Esophagus muscularis mucosa (tissue), 4 donors: ENCODE data around the gene MAGEA10. TPM values are rescaled to one million over a fixed set of nuclear protein-coding genes. Genes with fewer than 3 reads are reported as not detected.
"Not testable (repeated sequence)": the region's sequence is repeated elsewhere in the genome, so short reads cannot be mapped to it uniquely, and the experiment has no call there.

Experiments used
- DNase-seq: peaks from one replicate; pipeline ENCODE4 v3.0.0-alpha.2; 2017; ENCODE audit errors: extremely low spot score
- H3K27ac ChIP-seq, 4 donors: fragments of 200-600 bp; sonication (generic); replicated peaks in 1 of 4; 1 replicate in 3 of 4; 2 replicates in 1 of 4; pipeline ENCODE4 v1.5.1; 2016 to 2019; ENCODE audit warnings: mild to moderate bottlenecking in 1 of 4
- H3K27me3 ChIP-seq, 4 donors: fragments of 200-600 bp; sonication (generic); one replicate each; pipeline versions ENCODE4 v1.5.1 to v1.6.0; 2016 to 2019
- H3K36me3 ChIP-seq, 4 donors: fragments of 200-600 bp; sonication (generic); one replicate each; pipeline ENCODE4 v1.5.1; 2016 to 2019
- H3K4me1 ChIP-seq, 4 donors: fragments of 200-600 bp; sonication (generic); one replicate each; pipeline ENCODE4 v1.5.1; 2016 to 2019
- H3K4me3 ChIP-seq, 4 donors: fragments of 200-600 bp; sonication (generic); 1 replicate in 2 of 4; 2 replicates in 2 of 4; pipeline ENCODE4 v1.5.1; 2016 to 2019; ENCODE audit warnings: mild to moderate bottlenecking in 4 of 4, moderate library complexity in 1 of 4
- H3K9me3 ChIP-seq, 4 donors: fragments of 200-600 bp; sonication (generic); 1 replicate in 3 of 4; 2 replicates in 1 of 4; pipeline ENCODE4 v1.5.1; 2016 to 2019
- EP300 ChIP-seq: sonication (generic); formaldehyde crosslinking; IDR thresholded peaks from one replicate; pipeline ENCODE4 v1.6.1; 2017; ENCODE audit warnings: antibody characterized with exemption
- POLR2A ChIP-seq: fragments of 450-650 bp; IDR thresholded peaks from one replicate; pipeline ENCODE4 v1.6.1; 2017; ENCODE audit warnings: antibody characterized with exemption, moderate library complexity, mild to moderate bottlenecking, low read depth
- POLR2AphosphoS5 ChIP-seq, 2 donors: sonication (generic); formaldehyde crosslinking; IDR thresholded peaks; one replicate each; pipeline ENCODE4 v1.6.1; 2017; ENCODE audit warnings: antibody characterized with exemption in 2 of 2
- WGBS: methylation state at CpG from one replicate; pipeline ENCODE4 v1.1.5; 2018; 5-methylcytosine and 5-hydroxymethylcytosine counted together
- intact Hi-C: fragments of 100-400 bp; cut with DNase I; formaldehyde crosslinking; loops from one replicate; pipeline ENCODE4 v1.15.1; 2023
- total RNA-seq, 4 donors: library from RNA; depleted of rRNA; stranded (reverse); fragments of >200 nt; gene quantifications; one replicate each; pipeline versions ENCODE4 v1.1.0 to v1.2.1, GENCODE V29; 2016
- TF ChIP-seq, protein P1 (sequence below), 3 experiments: fragments of 200-600 bp in 2 of 3; fragments of 450-650 bp in 1 of 3; sonication (generic) in 2 of 3; IDR thresholded peaks; one replicate each; pipeline ENCODE4 v1.5.1; 2017 to 2019; ENCODE audit warnings: antibody characterized with exemption in 3 of 3, mild to moderate bottlenecking in 2 of 3, moderate library complexity in 1 of 3

Gene MAGEA10
- total RNA-seq, 4 donors from 2014 or later: not detected

GRCh38 chrX:152149648-152150047, 11.3 kb upstream of the MAGEA10 start:
- H3K4me1 ChIP-seq: no peaks in the 10 kb centered on the region
- WGBS: 35% methylated on average over 2 of the region's 2 CpGs

DNA sequence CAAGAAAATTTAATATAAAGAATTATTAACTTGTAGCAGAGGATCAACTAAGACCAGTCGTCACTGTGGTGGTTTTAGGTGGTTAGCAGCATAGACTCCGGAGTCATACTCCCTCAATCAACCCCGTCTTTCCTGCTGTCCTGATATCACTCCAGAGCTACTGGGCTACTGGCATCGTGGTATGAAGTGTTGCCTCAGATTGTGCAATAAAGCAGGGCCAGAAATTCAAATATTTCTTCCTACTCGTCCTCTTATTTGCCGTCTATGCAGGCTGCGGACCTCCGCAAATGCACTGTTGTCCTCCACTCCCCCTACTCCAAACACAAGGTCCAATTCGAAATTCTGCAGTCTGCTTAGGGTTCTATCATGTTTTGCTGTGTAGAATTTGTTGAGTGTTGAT, 1.2 kb upstream of the MAGEA10 start:
- no peak overlapping the region for H3K27ac ChIP-seq
- no peaks in the 10 kb centered on the region for H3K9me3 ChIP-seq
- TF ChIP-seq, protein P1, sequence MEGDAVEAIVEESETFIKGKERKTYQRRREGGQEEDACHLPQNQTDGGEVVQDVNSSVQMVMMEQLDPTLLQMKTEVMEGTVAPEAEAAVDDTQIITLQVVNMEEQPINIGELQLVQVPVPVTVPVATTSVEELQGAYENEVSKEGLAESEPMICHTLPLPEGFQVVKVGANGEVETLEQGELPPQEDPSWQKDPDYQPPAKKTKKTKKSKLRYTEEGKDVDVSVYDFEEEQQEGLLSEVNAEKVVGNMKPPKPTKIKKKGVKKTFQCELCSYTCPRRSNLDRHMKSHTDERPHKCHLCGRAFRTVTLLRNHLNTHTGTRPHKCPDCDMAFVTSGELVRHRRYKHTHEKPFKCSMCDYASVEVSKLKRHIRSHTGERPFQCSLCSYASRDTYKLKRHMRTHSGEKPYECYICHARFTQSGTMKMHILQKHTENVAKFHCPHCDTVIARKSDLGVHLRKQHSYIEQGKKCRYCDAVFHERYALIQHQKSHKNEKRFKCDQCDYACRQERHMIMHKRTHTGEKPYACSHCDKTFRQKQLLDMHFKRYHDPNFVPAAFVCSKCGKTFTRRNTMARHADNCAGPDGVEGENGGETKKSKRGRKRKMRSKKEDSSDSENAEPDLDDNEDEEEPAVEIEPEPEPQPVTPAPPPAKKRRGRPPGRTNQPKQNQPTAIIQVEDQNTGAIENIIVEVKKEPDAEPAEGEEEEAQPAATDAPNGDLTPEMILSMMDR (IDR thresholded peaks at IDR 0.05): no peak
- TF ChIP-seq POLR2A (no peak), POLR2AphosphoS5 (IDR thresholded peaks at IDR 0.05) (no peak), EP300 (no peak)
- H3K4me3 ChIP-seq: no peak overlapping the region
- WGBS: 73% methylated on average over 9 of the region's 9 CpGs
- no peak for DNase-seq
- no peaks in the 10 kb centered on the region for H3K4me1 ChIP-seq
- no peaks in the 10 kb centered on the region for H3K27me3 ChIP-seq
- no peaks in the 10 kb centered on the region for H3K36me3 ChIP-seq
- intact Hi-C loops: no loop called here

More at GRCh38 chrX:152149648-152150047, 11.3 kb upstream of the MAGEA10 start:
- Histone ChIP-seq H3K27ac (no peak overlapping the region), H3K36me3 (no peaks in the 10 kb centered on the region), H3K4me3 (no peak overlapping the region), H3K9me3 (no peaks in the 10 kb centered on the region), H3K27me3 (no peaks in the 10 kb centered on the region)
- intact Hi-C loops: no loop called here
- no peak for DNase-seq
- TF ChIP-seq EP300 (no peak), POLR2AphosphoS5 (IDR thresholded peaks at IDR 0.05) (no peak)
- TF ChIP-seq, protein P1 (IDR thresholded peaks at IDR 0.05): no peak

DNA sequence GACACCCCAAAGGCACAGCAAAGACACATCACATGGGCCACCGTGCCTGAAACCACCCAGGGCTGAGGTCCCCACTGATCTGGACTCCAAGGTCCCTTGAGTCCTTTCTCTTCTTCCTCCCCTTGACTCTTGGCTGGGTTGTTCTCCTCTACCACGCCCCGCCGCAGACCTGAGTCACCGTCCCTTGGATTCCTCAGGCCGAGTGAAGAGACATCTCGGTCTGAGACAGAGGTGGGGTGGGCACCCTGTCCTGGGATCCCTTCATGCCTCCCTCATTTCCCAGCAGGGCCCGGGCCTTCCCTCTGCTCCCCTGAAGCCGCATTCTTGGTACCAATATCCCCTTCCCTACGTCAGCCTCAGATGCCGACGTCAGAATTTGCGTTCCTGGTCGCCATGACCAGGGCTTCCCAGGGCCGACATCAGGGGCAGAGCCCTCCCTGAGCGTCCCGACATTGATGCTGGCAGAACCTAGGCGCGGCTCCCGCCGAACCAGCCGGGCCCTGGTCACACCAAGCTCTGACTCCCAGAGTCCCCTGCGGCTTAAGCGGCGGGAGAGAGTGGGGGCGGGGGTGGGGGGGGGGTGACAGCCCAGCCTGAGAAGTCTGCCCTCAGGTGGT, 498 bp downstream of the MAGEA10 start:
- H3K9me3 ChIP-seq: no peaks in the 10 kb centered on the region
- H3K36me3 ChIP-seq: no peaks in the 10 kb centered on the region
- DNase-seq: no peak
- TF ChIP-seq POLR2A: no peak
- H3K27ac ChIP-seq: no peak overlapping the region
- H3K4me3 ChIP-seq: no peak overlapping the region
- intact Hi-C loops: no loop called here
- 87% methylated on average over 23 of the region's 26 CpGs for WGBS
- no peaks in the 10 kb centered on the region for H3K27me3 ChIP-seq
- H3K4me1 ChIP-seq: no peaks in the 10 kb centered on the region

DNA sequence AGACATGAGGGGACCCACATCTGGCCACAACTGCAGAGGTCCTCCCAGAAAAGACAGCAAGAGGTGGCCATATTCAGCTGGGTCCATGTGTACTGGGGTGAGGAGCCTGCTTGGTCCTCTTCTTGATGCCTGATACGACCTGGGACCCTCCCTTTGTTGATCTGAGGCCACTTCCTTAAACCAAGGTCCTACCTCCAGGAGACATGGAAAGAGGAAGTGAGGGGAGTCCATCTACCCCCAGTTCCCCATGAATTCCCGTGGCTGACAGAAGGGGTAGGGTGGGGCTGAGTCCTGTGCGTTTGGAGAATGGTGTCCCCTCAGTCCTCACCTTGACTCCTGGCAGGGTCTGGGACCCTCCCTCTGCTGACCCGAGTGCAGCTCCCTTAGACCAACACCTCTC, 2.1 kb downstream of the MAGEA10 start:
- no peaks in the 10 kb centered on the region for H3K36me3 ChIP-seq
- intact Hi-C loops: no loop called here
- TF ChIP-seq, protein P1 (IDR thresholded peaks at IDR 0.05): no peak
- TF ChIP-seq EP300 (no peak), POLR2AphosphoS5 (IDR thresholded peaks at IDR 0.05) (no peak), POLR2A (no peak)
- no peaks in the 10 kb centered on the region for H3K27me3 ChIP-seq
- no peaks in the 10 kb centered on the region for H3K4me1 ChIP-seq
- H3K27ac ChIP-seq: no peak overlapping the region
- H3K9me3 ChIP-seq: no peaks in the 10 kb centered on the region
- no peak for DNase-seq
- WGBS: 42% methylated on average over 3 of the region's 4 CpGs
- no peak overlapping the region for H3K4me3 ChIP-seq

GRCh38 chrX:152131525-152131924, 6.9 kb downstream of the MAGEA10 start:
- TF ChIP-seq, protein P1 (IDR thresholded peaks at IDR 0.05): no peak
- no peak for TF ChIP-seq POLR2A
- Histone ChIP-seq H3K4me1 (no peaks in the 10 kb centered on the region), H3K36me3 (no peaks in the 10 kb centered on the region), H3K27ac (no peak overlapping the region), H3K4me3 (no peak overlapping the region), H3K9me3 (no peaks in the 10 kb centered on the region), H3K27me3 (no peaks in the 10 kb centered on the region)
- intact Hi-C loops: no loop called here
- 80% methylated on average over 1 of the region's 1 CpG for WGBS
- no peak for DNase-seq

GRCh38 chrX:152129069-152129844, 9.1 kb downstream of the MAGEA10 start:
- H3K27ac ChIP-seq, H3K4me1 ChIP-seq, H3K4me3 ChIP-seq, H3K9me3 ChIP-seq, H3K27me3 ChIP-seq, H3K36me3 ChIP-seq, DNase-seq, intact Hi-C loops: not testable (repeated sequence)
- WGBS: 58% methylated on average over 4 of the region's 4 CpGs
